Measurements from ENCODE around the gene SERPINB11.

Gene SERPINB11

DNA sequence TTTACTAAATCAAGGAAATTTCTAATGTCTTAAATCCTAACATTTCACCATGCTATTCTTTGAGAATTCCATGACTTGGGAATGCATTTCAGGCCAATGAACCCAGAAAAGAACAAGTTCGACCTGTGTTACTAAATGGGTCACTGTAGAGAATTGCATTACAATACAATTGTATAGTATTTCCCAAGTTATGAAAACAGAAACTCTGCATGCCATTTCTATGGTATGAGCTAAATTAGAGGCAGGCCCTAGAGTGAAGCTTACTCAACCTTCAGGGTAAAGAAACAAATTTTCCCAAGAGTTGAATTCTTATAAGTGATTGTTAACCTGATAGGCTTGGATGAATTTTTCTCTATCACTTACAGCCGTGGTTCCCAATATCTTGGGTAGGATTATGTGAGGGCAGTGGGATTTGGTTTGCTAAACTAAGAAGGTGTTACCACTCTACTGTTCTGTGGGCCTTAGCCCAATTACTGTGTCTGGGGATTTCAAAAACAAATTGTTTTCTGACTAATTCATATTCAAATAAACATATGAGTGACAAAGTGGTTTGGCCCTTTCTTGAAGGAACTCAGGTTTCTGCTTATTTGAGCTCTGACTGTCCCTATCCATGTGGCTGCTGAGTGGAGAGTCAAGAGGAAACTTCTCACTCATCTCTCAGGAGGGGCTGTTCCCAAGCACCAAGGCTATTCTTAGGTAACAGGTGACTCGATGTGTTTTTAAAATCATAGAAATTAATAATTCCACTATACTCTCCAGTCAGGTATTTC, 61.3 kb downstream of the SERPINB11 start:
- DNase-seq (ENCODE audit: low read depth in 2 of 2): peak in 1 of 2 donors; percentile 74
- H3K4me3 ChIP-seq (replicated peaks in 1 of 2; ENCODE audit: low read depth in 2 of 2, low read length in 2 of 2): no peak overlapping the region
- TF ChIP-seq, protein P1, sequence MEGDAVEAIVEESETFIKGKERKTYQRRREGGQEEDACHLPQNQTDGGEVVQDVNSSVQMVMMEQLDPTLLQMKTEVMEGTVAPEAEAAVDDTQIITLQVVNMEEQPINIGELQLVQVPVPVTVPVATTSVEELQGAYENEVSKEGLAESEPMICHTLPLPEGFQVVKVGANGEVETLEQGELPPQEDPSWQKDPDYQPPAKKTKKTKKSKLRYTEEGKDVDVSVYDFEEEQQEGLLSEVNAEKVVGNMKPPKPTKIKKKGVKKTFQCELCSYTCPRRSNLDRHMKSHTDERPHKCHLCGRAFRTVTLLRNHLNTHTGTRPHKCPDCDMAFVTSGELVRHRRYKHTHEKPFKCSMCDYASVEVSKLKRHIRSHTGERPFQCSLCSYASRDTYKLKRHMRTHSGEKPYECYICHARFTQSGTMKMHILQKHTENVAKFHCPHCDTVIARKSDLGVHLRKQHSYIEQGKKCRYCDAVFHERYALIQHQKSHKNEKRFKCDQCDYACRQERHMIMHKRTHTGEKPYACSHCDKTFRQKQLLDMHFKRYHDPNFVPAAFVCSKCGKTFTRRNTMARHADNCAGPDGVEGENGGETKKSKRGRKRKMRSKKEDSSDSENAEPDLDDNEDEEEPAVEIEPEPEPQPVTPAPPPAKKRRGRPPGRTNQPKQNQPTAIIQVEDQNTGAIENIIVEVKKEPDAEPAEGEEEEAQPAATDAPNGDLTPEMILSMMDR (IDR thresholded peaks at IDR 0.05; ENCODE audit: low read depth, low read length): no peak

DNA sequence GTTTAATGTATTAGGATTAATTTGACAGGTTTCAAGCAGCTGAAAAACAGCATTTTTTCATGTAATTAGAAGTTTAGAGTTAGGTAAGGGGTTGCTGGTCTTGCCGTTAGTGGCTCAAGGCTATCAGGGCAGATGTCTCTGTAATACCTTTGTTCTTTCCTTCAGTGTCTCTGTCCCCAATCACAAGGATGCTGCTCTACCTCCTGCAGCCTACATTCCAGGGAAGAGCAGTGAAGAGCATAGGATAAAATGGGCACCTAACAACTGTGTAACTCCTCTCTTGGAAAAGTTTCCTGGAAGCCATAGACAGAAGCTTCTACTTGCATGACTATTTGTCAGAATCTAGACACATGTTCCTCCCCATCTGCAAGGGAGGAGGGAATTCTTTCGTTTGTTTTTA, 63.1 kb downstream of the SERPINB11 start:
- TF ChIP-seq, protein P1 (IDR thresholded peaks at IDR 0.05; ENCODE audit: low read depth, low read length): no peak
- no peak for DNase-seq (ENCODE audit: low read depth in 2 of 2)
- no peak overlapping the region for H3K4me3 ChIP-seq (replicated peaks in 1 of 2; ENCODE audit: low read depth in 2 of 2, low read length in 2 of 2)
